ENCODE data around the gene COX19.

- TF ChIP-seq CTCF (conservative IDR thresholded peaks at IDR 0.05 in 1 of 2, IDR thresholded peaks at IDR 0.05 in 1 of 2; ENCODE audit: low read depth in 1 of 2, low read length in 2 of 2) (no peak), EZH2 (IDR thresholded peaks at IDR 0.05; ENCODE audit: low read length, missing control alignments) (no peak)
Measured at GRCh38 chr7:1018334-1018695, 43.0 kb upstream of the COX19 start.

Data from fibroblast of lung (primary cell).